GM12872 (cell line): ENCODE measurements around the gene MRPL42.

Experiments used
- TF ChIP-seq, protein P1 (sequence below): IDR thresholded peaks from 3 replicates; pipeline ENCODE4 v1.5.1; 2011; ENCODE audit warnings: low read depth, mild to moderate bottlenecking, low read length, moderate library complexity; ENCODE audit not compliant: insufficient read depth

The MRPL42 gene

DNA sequence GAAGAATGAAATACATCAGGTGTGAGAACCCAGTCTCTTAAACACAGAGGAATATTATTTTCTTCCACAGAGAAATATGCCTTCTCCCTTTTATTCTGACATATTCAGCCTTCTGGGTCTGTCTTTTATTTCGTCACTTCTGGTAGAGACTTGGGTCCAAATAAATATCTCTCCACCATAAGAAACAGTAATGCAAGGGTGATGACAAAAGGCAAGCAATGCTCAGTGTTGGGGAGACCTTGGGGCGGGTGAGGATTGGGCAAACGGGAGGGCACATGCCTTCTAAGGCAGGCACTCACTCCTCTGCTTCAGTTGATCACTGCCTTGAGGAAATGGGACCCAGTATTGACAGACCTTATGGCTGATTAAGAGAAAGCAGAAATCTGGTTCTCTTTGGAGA lies 98.4 kb downstream of the MRPL42 start:
- TF ChIP-seq, protein P1, sequence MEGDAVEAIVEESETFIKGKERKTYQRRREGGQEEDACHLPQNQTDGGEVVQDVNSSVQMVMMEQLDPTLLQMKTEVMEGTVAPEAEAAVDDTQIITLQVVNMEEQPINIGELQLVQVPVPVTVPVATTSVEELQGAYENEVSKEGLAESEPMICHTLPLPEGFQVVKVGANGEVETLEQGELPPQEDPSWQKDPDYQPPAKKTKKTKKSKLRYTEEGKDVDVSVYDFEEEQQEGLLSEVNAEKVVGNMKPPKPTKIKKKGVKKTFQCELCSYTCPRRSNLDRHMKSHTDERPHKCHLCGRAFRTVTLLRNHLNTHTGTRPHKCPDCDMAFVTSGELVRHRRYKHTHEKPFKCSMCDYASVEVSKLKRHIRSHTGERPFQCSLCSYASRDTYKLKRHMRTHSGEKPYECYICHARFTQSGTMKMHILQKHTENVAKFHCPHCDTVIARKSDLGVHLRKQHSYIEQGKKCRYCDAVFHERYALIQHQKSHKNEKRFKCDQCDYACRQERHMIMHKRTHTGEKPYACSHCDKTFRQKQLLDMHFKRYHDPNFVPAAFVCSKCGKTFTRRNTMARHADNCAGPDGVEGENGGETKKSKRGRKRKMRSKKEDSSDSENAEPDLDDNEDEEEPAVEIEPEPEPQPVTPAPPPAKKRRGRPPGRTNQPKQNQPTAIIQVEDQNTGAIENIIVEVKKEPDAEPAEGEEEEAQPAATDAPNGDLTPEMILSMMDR, result no peak
